IMR-90 (cell line): ENCODE results near the gene LPCAT2. TPM values are rescaled to one million over a fixed set of nuclear protein-coding genes. Genes with fewer than 3 reads are reported as not detected.

Source experiments
- ATAC-seq: fragments of 200-7000 bp; cut with Tn5 transposase; 2 replicates; pipeline ENCODE4 v1.9.1; 2020; ENCODE audit warnings: low read depth, mild to moderate bottlenecking, moderate library complexity
- BruUV-seq: library from RNA; stranded (reverse); fragments of 400-500 nt; replicated peaks from 2 replicates; lab custom pipeline; 2021; lab: Mats Ljungman, UMichigan
- CTCF ChIA-PET: fragments of 300-600 bp; formaldehyde crosslinking; extraction: SDS; loops from one replicate; lab custom pipeline; 2021; ENCODE audit warnings: antibody characterized with exemption; lab: Yijun Ruan, JAX
- POLR2A ChIA-PET: fragments of 300-600 bp; sonication (Branson Sonifier 250); formaldehyde crosslinking; loops from one replicate; lab custom pipeline; 2022; ENCODE audit warnings: antibody characterized with exemption; ENCODE audit not compliant: unreplicated experiment; lab: Charles Lee
- DNase-seq: peaks from one replicate; pipeline ENCODE4 v3.0.0; 2013
- H2AFZ ChIP-seq: replicated peaks from 2 replicates; pipeline ENCODE3; 2013; ENCODE audit warnings: low read length, mild to moderate bottlenecking; ENCODE audit not compliant: poor library complexity
- H2AK5ac ChIP-seq: 2 replicates; pipeline ENCODE4 v1.6.1; 2013; ENCODE audit warnings: low read depth, low read length, inconsistent platforms
- H2AK9ac ChIP-seq: replicated peaks from 2 replicates; pipeline ENCODE3; 2013; ENCODE audit warnings: mild to moderate bottlenecking, low read depth, low read length, moderate library complexity; ENCODE audit not compliant: poor library complexity
- H2BK120ac ChIP-seq: 2 replicates; pipeline ENCODE4 v1.6.1; 2013; ENCODE audit warnings: low read depth, low read length, inconsistent platforms
- H2BK15ac ChIP-seq: 3 replicates; pipeline ENCODE4 v1.6.1; 2013; ENCODE audit warnings: low read depth, low read length, inconsistent platforms
- H2BK20ac ChIP-seq: 2 replicates; pipeline ENCODE4 v1.6.1; 2013; ENCODE audit warnings: low read depth, mild to moderate bottlenecking, inconsistent platforms, low read length, moderate library complexity
- H2BK5ac ChIP-seq: 2 replicates; pipeline ENCODE4 v1.6.1; 2013; ENCODE audit warnings: mild to moderate bottlenecking, low read depth, low read length, inconsistent platforms; ENCODE audit not compliant: poor library complexity, severe bottlenecking
- H3K14ac ChIP-seq: replicated peaks from 2 replicates; pipeline ENCODE4 v1.6.1; 2013; ENCODE audit warnings: low read depth, low read length, inconsistent platforms
- H3K18ac ChIP-seq: 2 replicates; pipeline ENCODE4 v1.6.1; 2013; ENCODE audit warnings: low read depth, low read length, control low read depth
- H3K23ac ChIP-seq: 2 replicates; pipeline ENCODE4 v1.6.1; 2013; ENCODE audit warnings: low read depth, low read length, inconsistent platforms
- H3K27ac ChIP-seq: 2 replicates; pipeline ENCODE4 v1.5.1; 2013; ENCODE audit warnings: mild to moderate bottlenecking, control low read depth, low read length; ENCODE audit not compliant: insufficient read depth
- H3K27me3 ChIP-seq: 2 replicates; pipeline ENCODE4 v1.6.1; 2013; ENCODE audit warnings: low read length; ENCODE audit not compliant: control insufficient read depth, insufficient read depth
- H3K36me3 ChIP-seq: 2 replicates; pipeline ENCODE4 v1.6.1; 2013; ENCODE audit warnings: low read length, mixed read lengths; ENCODE audit not compliant: control insufficient read depth, insufficient read depth
- H3K4ac ChIP-seq: 2 replicates; pipeline ENCODE4 v1.6.1; 2013; ENCODE audit warnings: low read depth, low read length, inconsistent platforms
- H3K4me1 ChIP-seq: 2 replicates; pipeline ENCODE4 v1.6.1; 2013; ENCODE audit warnings: low read length, mixed read lengths; ENCODE audit not compliant: control insufficient read depth, insufficient read depth
- H3K4me2 ChIP-seq: 2 replicates; pipeline ENCODE4 v1.6.1; 2013; ENCODE audit warnings: low read depth, mild to moderate bottlenecking, control low read depth, low read length, moderate library complexity
- H3K4me3 ChIP-seq: 2 replicates; pipeline ENCODE4 v1.5.1; 2013; ENCODE audit warnings: low read depth, mild to moderate bottlenecking, control low read depth, low read length, moderate library complexity; ENCODE audit not compliant: insufficient read depth
- H3K56ac ChIP-seq: 2 replicates; pipeline ENCODE4 v1.6.1; 2013; ENCODE audit warnings: low read length, inconsistent platforms; ENCODE audit not compliant: insufficient read depth; ENCODE audit errors: extremely low read depth
- H3K79me1 ChIP-seq, 2 experiments: 2 replicates each; pipeline ENCODE4 v1.6.1; 2013; ENCODE audit warnings: low read length in 2 of 2, inconsistent platforms in 1 of 2, low read depth in 1 of 2
- H3K9ac ChIP-seq: 2 replicates; pipeline ENCODE4 v1.6.1; 2013; ENCODE audit warnings: low read depth, low read length, control low read depth
- H3K9me1 ChIP-seq: 2 replicates; pipeline ENCODE4 v1.6.1; 2013; ENCODE audit warnings: low read length, inconsistent platforms; ENCODE audit not compliant: insufficient read depth
- H3K9me3 ChIP-seq: 2 replicates; pipeline ENCODE4 v1.6.1; 2013; ENCODE audit warnings: low read length; ENCODE audit not compliant: control insufficient read depth, insufficient read depth
- H4K20me1 ChIP-seq: 2 replicates; pipeline ENCODE4 v1.6.1; 2013; ENCODE audit warnings: low read length, inconsistent platforms; ENCODE audit not compliant: insufficient read depth
- H4K5ac ChIP-seq: 2 replicates; pipeline ENCODE4 v1.6.1; 2013; ENCODE audit warnings: mild to moderate bottlenecking, low read depth, low read length, control low read depth
- H4K8ac ChIP-seq, 2 experiments: 2 replicates each; pipeline ENCODE4 v1.6.1; 2013; ENCODE audit warnings: low read depth in 2 of 2, low read length in 2 of 2, control low read depth in 1 of 2, inconsistent platforms in 1 of 2
- H4K91ac ChIP-seq: 2 replicates; pipeline ENCODE4 v1.6.1; 2013; ENCODE audit warnings: low read depth, low read length, inconsistent platforms; ENCODE audit not compliant: insufficient read depth
- CEBPB ChIP-seq: IDR thresholded peaks from 2 replicates; pipeline ENCODE4 v1.6.1; 2012; ENCODE audit warnings: low read depth, low read length, improper control_type of control experiment
- CHD1 ChIP-seq: IDR thresholded peaks from 2 replicates; pipeline ENCODE4 v1.6.1; 2012; ENCODE audit warnings: low read depth, low read length, improper control_type of control experiment
- FOS ChIP-seq: fragments of 150-350 bp; IDR thresholded peaks from 2 replicates; pipeline ENCODE4 v1.6.1; 2016; ENCODE audit warnings: low read depth, low read length
- MAFK ChIP-seq: IDR thresholded peaks from 2 replicates; pipeline ENCODE4 v1.6.1; 2012; ENCODE audit warnings: low read depth, low read length, improper control_type of control experiment
- MAZ ChIP-seq: IDR thresholded peaks from 2 replicates; pipeline ENCODE4 v1.6.1; 2012; ENCODE audit warnings: low read depth, mild to moderate bottlenecking, low read length, improper control_type of control experiment, moderate library complexity, borderline replicate concordance
- MXI1 ChIP-seq: IDR thresholded peaks from 2 replicates; pipeline ENCODE4 v1.6.1; 2012; ENCODE audit warnings: low read depth, mild to moderate bottlenecking, low read length, moderate library complexity, borderline replicate concordance
- NFE2L2 ChIP-seq: fragments of 150-350 bp; IDR thresholded peaks from 2 replicates; pipeline ENCODE4 v1.6.1; 2016; ENCODE audit warnings: low read depth, mild to moderate bottlenecking, low read length
- POLR2A ChIP-seq: IDR thresholded peaks from 2 replicates; pipeline ENCODE4 v1.6.1; 2012; ENCODE audit warnings: mild to moderate bottlenecking, low read depth, low read length
- RAD21 ChIP-seq: IDR thresholded peaks from 2 replicates; pipeline ENCODE4 v1.6.1; 2012; ENCODE audit warnings: low read length, improper control_type of control experiment
- RCOR1 ChIP-seq: IDR thresholded peaks from 2 replicates; pipeline ENCODE4 v1.6.1; 2012; ENCODE audit warnings: mild to moderate bottlenecking, low read length, improper control_type of control experiment; ENCODE audit not compliant: insufficient replicate concordance
- RFX5 ChIP-seq: IDR thresholded peaks from 2 replicates; pipeline ENCODE4 v1.8.0; 2012; ENCODE audit warnings: low read depth, mild to moderate bottlenecking, low read length, moderate library complexity
- SMC3 ChIP-seq: fragments of 150-350 bp; IDR thresholded peaks from 2 replicates; pipeline ENCODE4 v1.6.1; 2016; ENCODE audit warnings: low read depth, mild to moderate bottlenecking, antibody characterized with exemption, low read length, moderate library complexity
- WGBS, 2 experiments: methylation state at CpG; one replicate each; pipeline versions ENCODE4 v1.1.5 to v1.1.7; 2013; ENCODE audit warnings: missing lambda C conversion rate in 2 of 2; ENCODE audit not compliant: insufficient read length in 1 of 2; ENCODE audit errors: extremely low coverage in 2 of 2; 5-methylcytosine and 5-hydroxymethylcytosine counted together
- dilution Hi-C: fragments of 300-500 bp; cut with HindIII; formaldehyde crosslinking; loops from one replicate; pipeline ENCODE4 v1.14.3; 2018; ENCODE audit warnings: low sequenced_read_pairs; ENCODE audit not compliant: unreplicated experiment
- in situ Hi-C: fragments of 300-500 bp; cut with MboI; formaldehyde crosslinking; loops from 3 replicates; pipeline ENCODE4 v1.14.3; 2019; ENCODE audit warnings: low sequenced_read_pairs, inconsistent platforms, mixed read lengths
- intact Hi-C: fragments of 100-400 bp; cut with micrococcal nuclease; formaldehyde crosslinking; loops from 2 replicates; pipeline ENCODE4 v1.10.0; 2022
- polyA plus RNA-seq, 3 experiments: library from polyadenylated mRNA; depleted of rRNA; stranded (reverse); fragments of >200 nt; gene quantifications; 2 replicates each; pipeline ENCODE4 v1.2.3, GENCODE V29; 2012; ENCODE audit warnings: low replicate concordance in 1 of 3
- total RNA-seq: library from RNA; depleted of rRNA; stranded (reverse); fragments of >200 nt; gene quantifications from 2 replicates; pipeline ENCODE4 v1.2.3, GENCODE V29; 2012
- TF ChIP-seq, protein P1 (sequence below): fragments of 150-350 bp; IDR thresholded peaks from 2 replicates; pipeline ENCODE4 v1.6.1; 2017; ENCODE audit warnings: mild to moderate bottlenecking, antibody characterized with exemption, low read length, low read depth
- TF ChIP-seq, protein P2 (sequence below): conservative IDR thresholded peaks from 2 replicates; pipeline ENCODE4 v1.5.1; 2012; ENCODE audit warnings: mild to moderate bottlenecking, low read depth, low read length, improper control_type of control experiment
- TF ChIP-seq, protein P3 (sequence below): fragments of 150-350 bp; IDR thresholded peaks from 2 replicates; pipeline ENCODE4 v1.6.1; 2016; ENCODE audit warnings: low read depth, mild to moderate bottlenecking, low read length, moderate library complexity, borderline replicate concordance

The LPCAT2 gene
- total and polyA plus RNA-seq, 2 of the 4 experiments (the other 2 are of a cell fraction), result 8.6 to 8.7 TPM

DNA sequence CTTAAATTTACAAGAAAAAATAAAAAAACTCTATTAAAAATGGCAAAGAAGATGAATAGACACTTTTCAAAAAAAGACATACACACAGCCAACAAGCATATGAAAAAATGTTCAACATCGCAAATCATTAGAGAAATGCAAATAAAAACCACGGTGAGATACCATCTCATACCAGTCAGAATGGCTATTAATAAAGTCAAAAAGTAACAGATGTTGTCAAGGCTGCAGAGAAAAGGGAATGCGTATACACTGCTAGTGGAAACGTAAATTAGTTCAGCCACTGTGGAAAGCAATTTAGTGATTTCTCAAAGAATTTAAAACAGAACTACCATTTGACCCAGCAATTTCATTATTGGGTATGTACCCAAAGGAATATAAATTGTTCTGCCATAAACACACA, 89.1 kb downstream of the LPCAT2 start:
- H2BK5ac ChIP-seq, result no peak overlapping the region
- no peak overlapping the region for H3K4ac ChIP-seq
- ATAC-seq, result no peak
- ChIA-PET POLR2A (no interaction called here), CTCF (no interaction called here)
- H3K9me1 ChIP-seq, result no peaks in the 10 kb centered on the region
- no peak overlapping the region for H2AK9ac ChIP-seq
- WGBS, 2 experiments, result no CpG with 5 or more reads among the region's 4 CpGs
- no peak overlapping the region for H3K14ac ChIP-seq
- H3K4me3 ChIP-seq, result no peak overlapping the region
- H4K91ac ChIP-seq, result no peak overlapping the region
- no peaks in the 10 kb centered on the region for H3K4me1 ChIP-seq
- H3K27ac ChIP-seq, result no peak overlapping the region
- no peak overlapping the region for H2BK15ac ChIP-seq
- no peak overlapping the region for H3K56ac ChIP-seq
- no peak overlapping the region for H3K9ac ChIP-seq
- DNase-seq, result no peak
- intact Hi-C loops, result no loop called here
- in situ Hi-C loops, result no loop called here
- H4K20me1 ChIP-seq, result no peaks in the 10 kb centered on the region
- no peaks in the 10 kb centered on the region for H3K9me3 ChIP-seq
- H3K36me3 ChIP-seq, result no peaks in the 10 kb centered on the region
- no peak overlapping the region for H4K5ac ChIP-seq
- no peaks in the 10 kb centered on the region; the same call in 1 of the 2 replicates for H3K27me3 ChIP-seq
- no peak overlapping the region for H3K4me2 ChIP-seq
- no peak overlapping the region for H2BK20ac ChIP-seq
- H4K8ac ChIP-seq, result no peak overlapping the region
- no peak overlapping the region for H3K18ac ChIP-seq
- dilution Hi-C loops, result no loop called here
- H2AFZ ChIP-seq, result no peak overlapping the region
- BruUV-seq, result no TSS peak
- H2BK120ac ChIP-seq, result no peak overlapping the region
- H3K79me1 ChIP-seq, result no peaks in the 10 kb centered on the region
- TF ChIP-seq CHD1 (no peak), RFX5 (no peak), MAFK (no peak), MAZ (no peak), POLR2A (no peak), RAD21 (no peak), SMC3 (no peak), MXI1 (no peak), FOS (no peak), CEBPB (no peak), RCOR1 (no peak), NFE2L2 (no peak)
- TF ChIP-seq, protein P1, sequence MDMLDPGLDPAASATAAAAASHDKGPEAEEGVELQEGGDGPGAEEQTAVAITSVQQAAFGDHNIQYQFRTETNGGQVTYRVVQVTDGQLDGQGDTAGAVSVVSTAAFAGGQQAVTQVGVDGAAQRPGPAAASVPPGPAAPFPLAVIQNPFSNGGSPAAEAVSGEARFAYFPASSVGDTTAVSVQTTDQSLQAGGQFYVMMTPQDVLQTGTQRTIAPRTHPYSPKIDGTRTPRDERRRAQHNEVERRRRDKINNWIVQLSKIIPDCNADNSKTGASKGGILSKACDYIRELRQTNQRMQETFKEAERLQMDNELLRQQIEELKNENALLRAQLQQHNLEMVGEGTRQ, result no peak
- TF ChIP-seq, protein P2, sequence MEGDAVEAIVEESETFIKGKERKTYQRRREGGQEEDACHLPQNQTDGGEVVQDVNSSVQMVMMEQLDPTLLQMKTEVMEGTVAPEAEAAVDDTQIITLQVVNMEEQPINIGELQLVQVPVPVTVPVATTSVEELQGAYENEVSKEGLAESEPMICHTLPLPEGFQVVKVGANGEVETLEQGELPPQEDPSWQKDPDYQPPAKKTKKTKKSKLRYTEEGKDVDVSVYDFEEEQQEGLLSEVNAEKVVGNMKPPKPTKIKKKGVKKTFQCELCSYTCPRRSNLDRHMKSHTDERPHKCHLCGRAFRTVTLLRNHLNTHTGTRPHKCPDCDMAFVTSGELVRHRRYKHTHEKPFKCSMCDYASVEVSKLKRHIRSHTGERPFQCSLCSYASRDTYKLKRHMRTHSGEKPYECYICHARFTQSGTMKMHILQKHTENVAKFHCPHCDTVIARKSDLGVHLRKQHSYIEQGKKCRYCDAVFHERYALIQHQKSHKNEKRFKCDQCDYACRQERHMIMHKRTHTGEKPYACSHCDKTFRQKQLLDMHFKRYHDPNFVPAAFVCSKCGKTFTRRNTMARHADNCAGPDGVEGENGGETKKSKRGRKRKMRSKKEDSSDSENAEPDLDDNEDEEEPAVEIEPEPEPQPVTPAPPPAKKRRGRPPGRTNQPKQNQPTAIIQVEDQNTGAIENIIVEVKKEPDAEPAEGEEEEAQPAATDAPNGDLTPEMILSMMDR, result no peak
- TF ChIP-seq, protein P3, sequence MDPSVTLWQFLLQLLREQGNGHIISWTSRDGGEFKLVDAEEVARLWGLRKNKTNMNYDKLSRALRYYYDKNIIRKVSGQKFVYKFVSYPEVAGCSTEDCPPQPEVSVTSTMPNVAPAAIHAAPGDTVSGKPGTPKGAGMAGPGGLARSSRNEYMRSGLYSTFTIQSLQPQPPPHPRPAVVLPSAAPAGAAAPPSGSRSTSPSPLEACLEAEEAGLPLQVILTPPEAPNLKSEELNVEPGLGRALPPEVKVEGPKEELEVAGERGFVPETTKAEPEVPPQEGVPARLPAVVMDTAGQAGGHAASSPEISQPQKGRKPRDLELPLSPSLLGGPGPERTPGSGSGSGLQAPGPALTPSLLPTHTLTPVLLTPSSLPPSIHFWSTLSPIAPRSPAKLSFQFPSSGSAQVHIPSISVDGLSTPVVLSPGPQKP, result no peak
- H2AK5ac ChIP-seq, result no peak overlapping the region
- H3K23ac ChIP-seq, result no peak overlapping the region
